22Rv1 (cell line): Measurements from ENCODE around the gene CLHC1.

Source experiments
- ZFX ChIP-seq: fragments of 450-650 bp; IDR thresholded peaks from 2 replicates; pipeline ENCODE4 v1.6.1; 2017; ENCODE audit warnings: antibody characterized with exemption, borderline replicate concordance
- TF ChIP-seq, protein P1 (sequence below): fragments of 450-650 bp; IDR thresholded peaks from 2 replicates; pipeline ENCODE4 v1.5.1; 2017; ENCODE audit warnings: mild to moderate bottlenecking

- TF ChIP-seq, protein P1, sequence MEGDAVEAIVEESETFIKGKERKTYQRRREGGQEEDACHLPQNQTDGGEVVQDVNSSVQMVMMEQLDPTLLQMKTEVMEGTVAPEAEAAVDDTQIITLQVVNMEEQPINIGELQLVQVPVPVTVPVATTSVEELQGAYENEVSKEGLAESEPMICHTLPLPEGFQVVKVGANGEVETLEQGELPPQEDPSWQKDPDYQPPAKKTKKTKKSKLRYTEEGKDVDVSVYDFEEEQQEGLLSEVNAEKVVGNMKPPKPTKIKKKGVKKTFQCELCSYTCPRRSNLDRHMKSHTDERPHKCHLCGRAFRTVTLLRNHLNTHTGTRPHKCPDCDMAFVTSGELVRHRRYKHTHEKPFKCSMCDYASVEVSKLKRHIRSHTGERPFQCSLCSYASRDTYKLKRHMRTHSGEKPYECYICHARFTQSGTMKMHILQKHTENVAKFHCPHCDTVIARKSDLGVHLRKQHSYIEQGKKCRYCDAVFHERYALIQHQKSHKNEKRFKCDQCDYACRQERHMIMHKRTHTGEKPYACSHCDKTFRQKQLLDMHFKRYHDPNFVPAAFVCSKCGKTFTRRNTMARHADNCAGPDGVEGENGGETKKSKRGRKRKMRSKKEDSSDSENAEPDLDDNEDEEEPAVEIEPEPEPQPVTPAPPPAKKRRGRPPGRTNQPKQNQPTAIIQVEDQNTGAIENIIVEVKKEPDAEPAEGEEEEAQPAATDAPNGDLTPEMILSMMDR, result no peak
- no peak for TF ChIP-seq ZFX
These were observed 31.7 kb downstream of the CLHC1 start for GRCh38 chr2:55200416-55200815.
